PFSK-1 (cell line): ENCODE measurements around the gene PACSIN1.

Experiments used
- FOXP2 ChIP-seq: optimal IDR thresholded peaks from 2 replicates; pipeline ENCODE3; 2011; ENCODE audit warnings: borderline replicate concordance, control low read depth, inconsistent platforms; ENCODE audit not compliant: insufficient read depth; ENCODE audit errors: extremely low read length, extremely low read depth
- POLR2AphosphoS5 ChIP-seq: IDR thresholded peaks from 2 replicates; pipeline ENCODE4 v1.6.1; 2012; ENCODE audit warnings: low read depth, mild to moderate bottlenecking, control low read depth, low read length, moderate library complexity
- REST ChIP-seq, 2 experiments: IDR thresholded peaks; 2 replicates each; pipeline versions ENCODE4 v1.6.1 to v1.8.0; 2011 to 2012; ENCODE audit warnings: low read depth in 2 of 2, low read length in 2 of 2, control low read depth in 1 of 2, inconsistent platforms in 1 of 2, mild to moderate bottlenecking in 1 of 2, moderate library complexity in 1 of 2; ENCODE audit not compliant: insufficient read depth in 1 of 2
- SIN3A ChIP-seq: IDR thresholded peaks from 2 replicates; pipeline ENCODE4 v1.6.1; 2012; ENCODE audit warnings: mild to moderate bottlenecking, low read length, moderate library complexity, borderline replicate concordance; ENCODE audit not compliant: insufficient read depth
- TAF1 ChIP-seq: IDR thresholded peaks from 2 replicates; pipeline ENCODE4 v1.6.1; 2012; ENCODE audit warnings: low read length, control low read depth, borderline replicate concordance; ENCODE audit not compliant: insufficient read depth

PACSIN1 gene

DNA sequence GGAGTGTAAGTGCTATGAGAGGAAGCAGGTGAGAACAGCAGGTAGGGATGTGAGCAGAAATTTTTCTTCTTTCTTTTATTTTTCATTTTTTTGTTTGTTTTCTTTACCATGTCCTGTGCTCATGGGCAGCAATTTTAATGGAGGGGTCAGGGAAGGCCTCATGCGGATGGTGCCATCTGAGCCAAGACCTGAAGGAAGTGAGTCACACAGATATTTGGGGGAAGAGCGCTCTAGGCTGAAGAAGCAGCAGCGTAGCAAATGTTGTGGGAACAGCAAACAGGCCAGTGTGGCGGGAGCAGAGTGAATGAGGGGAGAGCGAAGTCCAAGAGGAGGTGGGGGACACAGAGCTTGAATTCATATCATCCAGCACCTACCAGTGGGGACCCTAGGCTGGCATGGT, 77.5 kb downstream of the PACSIN1 start:
- TF ChIP-seq TAF1 = no peak
- no peak for TF ChIP-seq SIN3A
- TF ChIP-seq POLR2AphosphoS5 = no peak
- TF ChIP-seq REST (IDR thresholded peaks at IDR 0.05; ENCODE audit: insufficient read depth in 1 of 2, low read depth in 2 of 2, low read length in 2 of 2) = no peak
- no peak for TF ChIP-seq FOXP2

DNA sequence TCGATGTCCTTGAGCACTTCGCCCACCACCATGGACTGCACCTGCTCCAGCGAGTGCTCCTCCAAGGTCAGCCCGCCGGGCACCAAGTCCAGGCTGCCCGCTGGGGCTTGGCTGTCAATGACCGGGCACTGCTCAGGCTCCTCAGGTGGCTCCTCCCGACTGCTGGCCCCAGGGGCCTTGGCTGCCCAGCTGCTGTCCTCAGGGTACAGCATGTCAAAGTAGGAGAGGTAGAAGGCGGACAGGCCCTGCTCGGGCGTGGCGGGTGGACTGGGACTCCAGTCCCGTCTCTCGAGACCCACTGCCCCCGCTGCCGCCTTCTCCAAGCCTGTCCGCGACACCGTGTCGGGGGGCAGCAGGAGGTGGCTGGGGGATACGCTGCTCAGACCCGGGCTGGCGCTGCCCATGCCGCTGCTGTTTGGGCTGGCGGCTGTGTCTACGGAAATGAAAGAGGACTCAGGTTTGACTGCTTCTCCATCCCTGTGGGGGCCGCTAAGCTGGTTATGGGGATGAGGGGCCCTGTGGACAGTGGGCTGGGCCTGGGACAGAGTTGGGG, 78.3 kb downstream of the PACSIN1 start:
- no peak for TF ChIP-seq TAF1
- no peak for TF ChIP-seq FOXP2
- TF ChIP-seq SIN3A = no peak
- TF ChIP-seq REST (IDR thresholded peaks at IDR 0.05; ENCODE audit: insufficient read depth in 1 of 2, low read depth in 2 of 2, low read length in 2 of 2) = no peak
- TF ChIP-seq POLR2AphosphoS5 = no peak

DNA sequence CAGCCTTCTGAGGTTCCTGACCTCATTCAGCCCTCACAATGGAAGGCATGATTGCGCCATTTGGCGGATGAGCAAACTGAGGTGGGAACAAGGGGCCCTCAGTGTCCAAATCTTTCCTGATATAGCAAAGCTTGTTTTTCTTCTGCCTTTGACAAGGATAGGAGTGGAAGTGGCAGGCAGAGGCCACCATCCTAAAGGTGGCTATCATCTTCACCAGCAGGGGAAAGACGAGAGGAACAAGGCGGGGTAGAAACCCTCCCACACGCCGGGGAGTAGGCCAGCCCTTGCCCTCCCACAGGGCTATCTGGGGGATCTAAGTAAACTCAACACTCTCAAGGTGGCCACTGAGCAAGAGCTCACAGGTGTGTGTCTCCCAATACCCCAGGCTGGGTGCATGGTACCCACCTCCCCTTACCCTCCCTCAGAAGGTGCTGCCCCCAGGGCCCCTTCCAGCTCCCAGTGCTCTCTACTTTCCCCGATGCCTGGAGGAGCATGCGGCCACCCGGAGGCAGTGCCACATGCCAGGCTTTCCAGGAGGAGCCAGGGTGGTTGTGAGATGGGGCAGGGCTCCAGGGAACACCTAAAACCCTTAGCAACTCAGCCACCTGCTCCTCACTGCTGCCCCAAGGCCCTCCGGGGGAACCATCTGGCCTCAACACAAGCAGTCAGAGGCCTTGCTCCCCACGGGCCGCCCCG, 79.0 kb downstream of the PACSIN1 start:
- TF ChIP-seq FOXP2 (no peak), POLR2AphosphoS5 (no peak), REST (IDR thresholded peaks at IDR 0.05; ENCODE audit: insufficient read depth in 1 of 2, low read depth in 2 of 2, low read length in 2 of 2) (no peak), TAF1 (no peak), SIN3A (no peak)

DNA sequence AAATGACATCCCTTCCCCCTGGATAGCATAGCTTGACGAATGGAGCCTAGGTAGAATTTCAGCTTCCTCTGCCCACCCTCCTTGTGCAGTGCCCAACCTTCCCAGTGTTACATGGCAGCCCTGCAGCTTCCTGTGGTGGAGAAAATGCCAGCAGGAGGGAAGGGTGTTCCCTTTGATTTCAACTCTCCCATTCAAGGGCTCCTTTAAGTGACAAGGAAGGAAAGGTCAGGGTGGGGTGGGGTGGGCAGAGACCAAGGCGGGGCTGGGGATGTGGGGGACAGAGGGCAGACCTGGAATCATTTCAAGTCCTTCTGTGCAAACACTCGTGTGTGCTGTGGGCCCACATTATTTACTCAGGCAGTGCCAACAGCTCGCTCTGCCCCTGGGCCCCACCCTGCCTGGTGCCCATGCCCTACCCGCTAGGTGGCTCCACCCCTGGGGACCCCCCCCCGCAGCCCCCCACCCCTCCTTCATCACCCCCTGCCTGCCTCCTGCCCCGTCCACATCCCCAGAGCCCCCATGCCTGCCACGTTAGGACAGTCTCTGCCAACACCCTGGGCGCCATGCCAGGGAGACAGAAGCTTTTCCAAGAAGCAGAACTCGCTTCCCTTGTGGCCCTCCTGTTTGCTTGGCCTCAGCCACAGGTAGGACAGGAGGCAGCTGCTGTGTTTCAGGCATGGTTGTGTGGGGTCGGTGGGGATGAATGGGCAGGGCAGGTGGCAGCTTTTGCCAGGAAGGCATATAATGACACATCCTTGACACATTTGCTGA, 80.9 kb downstream of the PACSIN1 start:
- TF ChIP-seq TAF1 (no peak), SIN3A (no peak), POLR2AphosphoS5 (no peak), FOXP2 (no peak), REST (IDR thresholded peaks at IDR 0.05; ENCODE audit: insufficient read depth in 1 of 2, low read depth in 2 of 2, low read length in 2 of 2) (no peak)
